Keratinocyte (primary cell): ENCODE measurements around the gene CINP.
"Not testable (repeated sequence)": the region's sequence is repeated elsewhere in the genome, so short reads cannot be mapped to it uniquely, and the experiment has no call there.

Experiments
- EZH2 ChIP-seq: IDR thresholded peaks from one replicate; pipeline ENCODE4 v1.6.1; 2012; ENCODE audit warnings: inconsistent platforms, mild to moderate bottlenecking, low read length, moderate library complexity
- TF ChIP-seq, protein P1 (sequence below), 3 experiments: IDR thresholded peaks in 1 of 3; conservative IDR thresholded peaks in 1 of 3; optimal IDR thresholded peaks in 1 of 3; 2 replicates in 2 of 3; 3 replicates in 1 of 3; pipeline versions ENCODE3 to v1.5.1; 2011; ENCODE audit warnings: low read length in 3 of 3, mild to moderate bottlenecking in 3 of 3, moderate library complexity in 2 of 3, control low read depth in 1 of 3, inconsistent platforms in 1 of 3; ENCODE audit not compliant: insufficient read depth in 2 of 3; ENCODE audit errors: extremely low read depth in 1 of 3

DNA sequence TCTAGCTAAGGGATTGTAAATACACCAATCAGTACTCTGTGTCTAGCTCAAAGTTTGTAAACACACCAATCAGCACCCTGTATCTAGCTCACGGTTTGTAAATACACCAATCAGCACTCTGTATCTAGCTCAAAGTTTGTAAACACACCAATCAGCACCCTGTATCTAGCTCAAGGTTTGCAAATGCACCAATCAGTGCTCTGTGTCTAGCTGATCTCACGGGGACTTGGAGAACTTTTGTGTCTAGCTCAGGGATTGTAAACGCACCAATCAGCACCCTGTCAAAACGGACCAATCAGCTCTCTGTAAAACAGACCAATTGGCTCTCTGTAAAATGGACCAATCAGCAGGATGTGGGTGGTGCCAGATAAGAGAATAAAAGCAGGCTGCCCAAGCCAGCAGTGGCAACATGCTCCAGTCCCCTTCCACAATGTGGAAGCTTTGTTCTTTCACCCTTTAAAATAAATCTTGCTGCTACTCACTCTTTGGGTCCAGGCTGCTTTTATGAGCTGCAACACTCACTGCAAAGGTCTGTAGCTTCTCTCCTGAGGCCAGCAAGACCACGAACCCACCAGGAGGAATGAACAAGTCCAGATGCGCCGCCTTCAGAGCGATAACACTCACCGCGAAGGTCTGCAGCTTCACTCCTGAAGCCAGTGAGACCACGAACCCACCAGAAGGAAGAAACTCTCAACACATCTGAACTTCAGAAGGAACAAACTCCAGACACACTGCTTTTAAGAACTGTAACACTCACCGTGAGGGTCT, 64.2 kb downstream of the CINP start:
- TF ChIP-seq, protein P1, sequence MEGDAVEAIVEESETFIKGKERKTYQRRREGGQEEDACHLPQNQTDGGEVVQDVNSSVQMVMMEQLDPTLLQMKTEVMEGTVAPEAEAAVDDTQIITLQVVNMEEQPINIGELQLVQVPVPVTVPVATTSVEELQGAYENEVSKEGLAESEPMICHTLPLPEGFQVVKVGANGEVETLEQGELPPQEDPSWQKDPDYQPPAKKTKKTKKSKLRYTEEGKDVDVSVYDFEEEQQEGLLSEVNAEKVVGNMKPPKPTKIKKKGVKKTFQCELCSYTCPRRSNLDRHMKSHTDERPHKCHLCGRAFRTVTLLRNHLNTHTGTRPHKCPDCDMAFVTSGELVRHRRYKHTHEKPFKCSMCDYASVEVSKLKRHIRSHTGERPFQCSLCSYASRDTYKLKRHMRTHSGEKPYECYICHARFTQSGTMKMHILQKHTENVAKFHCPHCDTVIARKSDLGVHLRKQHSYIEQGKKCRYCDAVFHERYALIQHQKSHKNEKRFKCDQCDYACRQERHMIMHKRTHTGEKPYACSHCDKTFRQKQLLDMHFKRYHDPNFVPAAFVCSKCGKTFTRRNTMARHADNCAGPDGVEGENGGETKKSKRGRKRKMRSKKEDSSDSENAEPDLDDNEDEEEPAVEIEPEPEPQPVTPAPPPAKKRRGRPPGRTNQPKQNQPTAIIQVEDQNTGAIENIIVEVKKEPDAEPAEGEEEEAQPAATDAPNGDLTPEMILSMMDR (optimal IDR thresholded peaks at IDR 0.05 in 1 of 3, IDR thresholded peaks at IDR 0.05 in 1 of 3, conservative IDR thresholded peaks at IDR 0.05 in 1 of 3; ENCODE audit: extremely low read depth in 1 of 3, insufficient read depth in 2 of 3, low read length in 3 of 3) = not testable (repeated sequence)
- not testable (repeated sequence) for TF ChIP-seq EZH2
